A673 (cell line): ENCODE measurements around the gene PRR14L.

Experiments
- CTCF ChIP-seq: fragments of 300-800, 200-600 bp; sonication (generic); conservative IDR thresholded peaks from 2 replicates; pipeline ENCODE4 v1.5.1; 2017; ENCODE audit warnings: low read depth, mild to moderate bottlenecking, antibody characterized with exemption, low read length, moderate library complexity, mixed read lengths
- EZH2 ChIP-seq: fragments of 200-600 bp; sonication (generic); IDR thresholded peaks from 2 replicates; pipeline ENCODE4 v1.6.1; 2017; ENCODE audit warnings: borderline replicate concordance, low read depth, mild to moderate bottlenecking, mixed read lengths, antibody characterized with exemption, low read length; ENCODE audit not compliant: poor library complexity, severe bottlenecking

DNA sequence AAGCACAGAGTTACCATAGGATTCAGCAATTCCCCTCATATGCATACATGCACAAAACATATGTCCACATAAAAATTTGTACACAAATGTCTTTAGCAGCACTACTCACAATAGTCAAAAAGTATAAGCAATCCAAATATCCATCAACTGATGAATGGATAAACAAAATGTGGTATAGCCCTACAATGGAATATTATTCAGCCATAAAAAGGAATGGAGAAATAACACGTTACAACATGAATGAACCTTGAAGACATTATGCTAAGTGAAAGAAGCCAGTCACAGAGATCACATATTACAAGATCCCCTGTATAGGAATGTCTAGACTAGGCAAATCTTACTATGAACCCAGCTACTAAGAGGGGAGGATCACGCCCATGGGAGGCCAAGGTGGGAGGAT lies 7.2 kb downstream of the PRR14L start:
- TF ChIP-seq CTCF (no peak), EZH2 (no peak)
